T follicular helper cell (primary cell): ENCODE results near the gene ERGIC1.
"Not testable (repeated sequence)": the region's sequence is repeated elsewhere in the genome, so short reads cannot be mapped to it uniquely, and the experiment has no call there.

Experiments used
- DNase-seq: peaks from one replicate; pipeline ENCODE4 v3.0.0-alpha.2; 2020; ENCODE audit warnings: low read depth

The ERGIC1 gene

DNA sequence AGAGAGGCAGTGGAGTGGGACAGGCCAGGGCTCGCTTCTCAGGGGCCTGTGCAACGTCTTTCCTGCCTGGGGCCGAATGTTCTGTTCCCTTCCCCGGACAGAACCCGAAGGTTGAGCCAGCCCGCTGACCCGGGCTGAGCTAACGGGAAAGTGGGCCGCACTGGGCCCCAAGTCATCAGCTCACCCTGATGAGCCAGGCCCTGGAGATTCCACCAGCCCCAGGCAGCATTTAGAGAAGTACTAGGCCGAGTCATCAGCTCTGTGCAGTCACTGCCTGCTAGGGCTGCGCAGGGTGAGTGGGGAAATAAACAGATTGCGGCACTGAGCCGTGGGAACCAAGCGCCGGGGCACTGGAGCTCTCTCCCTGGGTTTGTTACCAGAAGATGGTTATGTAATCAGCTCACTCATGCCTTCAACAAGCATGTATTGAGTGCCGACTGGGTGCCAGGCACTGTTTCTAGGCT is 33.9 kb upstream of the ERGIC1 start:
- DNase-seq: no peak

- no peak for DNase-seq
Measured at GRCh38 chr5:172801179-172801671, 32.8 kb upstream of the ERGIC1 start.

DNA sequence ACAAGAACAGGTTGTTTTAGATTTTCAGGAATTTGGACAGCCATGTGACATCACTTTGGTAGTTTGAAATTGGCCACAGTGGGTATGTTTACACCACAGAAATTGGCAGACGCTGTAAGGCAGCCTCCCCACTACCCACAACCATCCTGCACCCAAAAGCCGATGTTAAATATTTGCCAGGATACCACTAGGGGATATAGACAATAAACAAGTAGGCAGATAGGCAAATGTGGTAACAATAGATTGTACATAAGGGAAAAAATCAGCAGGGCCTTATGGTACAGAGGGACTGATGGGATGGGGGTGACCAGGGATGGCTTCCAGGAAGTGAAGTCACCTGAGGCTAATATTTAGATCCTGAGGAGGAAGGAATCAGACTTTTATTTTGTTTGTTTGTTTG is 31.9 kb upstream of the ERGIC1 start:
- DNase-seq: no peak

- DNase-seq: no peak
Measured at GRCh38 chr5:172802567-172803176, 31.4 kb upstream of the ERGIC1 start.

DNA sequence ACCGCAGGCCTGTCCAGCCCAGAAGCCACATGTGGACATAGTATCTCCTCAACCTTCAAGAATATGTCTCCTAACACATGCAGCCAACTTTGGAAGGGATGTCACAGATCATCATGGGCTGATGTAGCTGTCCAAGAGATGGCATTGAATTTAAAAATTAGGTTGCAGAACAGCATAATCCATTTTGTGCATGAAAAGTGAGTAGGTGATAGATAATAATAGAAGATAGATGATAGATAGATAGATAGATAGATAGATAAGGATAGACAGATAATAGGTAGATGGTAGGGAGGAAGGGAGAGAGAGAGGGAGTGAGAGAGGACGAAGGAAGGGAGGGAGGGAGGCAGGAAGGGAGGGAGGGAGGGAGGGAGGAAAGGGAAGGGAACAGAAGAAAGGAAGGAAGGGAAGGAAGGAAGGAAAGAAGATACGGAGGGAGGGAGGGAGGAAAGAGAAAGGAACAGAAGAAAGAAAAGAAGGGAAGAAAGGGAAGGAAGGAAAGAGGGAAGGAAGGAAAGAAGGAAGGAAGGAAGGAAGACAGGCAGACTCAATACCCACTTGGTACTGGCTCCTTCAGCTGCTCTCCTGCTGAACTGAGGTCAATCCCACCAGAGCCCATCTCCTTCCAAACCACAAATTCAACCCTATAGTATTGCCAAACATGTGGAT is 28.9 kb upstream of the ERGIC1 start:
- DNase-seq: no peak

- no peak for DNase-seq
Measured at GRCh38 chr5:172805736-172806255, 28.3 kb upstream of the ERGIC1 start.

GRCh38 chr5:172806897-172807672 is 27.0 kb upstream of the ERGIC1 start:
- DNase-seq: peak; percentile 56

- no peak for DNase-seq
Measured at GRCh38 chr5:172807766-172808311, 26.2 kb upstream of the ERGIC1 start.

GRCh38 chr5:172809774-172810173 is 24.3 kb upstream of the ERGIC1 start:
- no peak for DNase-seq

DNA sequence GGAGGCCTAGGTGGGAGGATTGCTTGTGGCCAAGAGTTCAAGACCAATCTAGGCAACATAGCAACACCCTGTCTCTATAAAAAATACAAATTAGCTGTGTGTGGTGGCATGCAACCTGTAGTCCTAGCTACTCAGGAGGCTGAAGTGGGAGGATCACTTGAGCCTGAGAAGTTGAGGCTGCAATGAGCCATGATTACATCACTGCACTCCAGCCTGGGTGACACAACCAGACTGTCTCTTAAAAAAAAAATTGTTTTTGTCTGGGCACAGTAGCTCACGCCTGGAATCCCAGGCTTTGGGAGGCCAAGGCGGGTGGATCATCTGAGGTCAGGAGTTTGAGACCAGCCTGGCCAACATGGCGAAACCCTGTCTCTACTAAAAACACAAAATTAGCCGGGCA is 23.1 kb upstream of the ERGIC1 start:
- not testable (repeated sequence) for DNase-seq

- no peak for DNase-seq
Measured at GRCh38 chr5:172815631-172816030, 18.4 kb upstream of the ERGIC1 start.

DNA sequence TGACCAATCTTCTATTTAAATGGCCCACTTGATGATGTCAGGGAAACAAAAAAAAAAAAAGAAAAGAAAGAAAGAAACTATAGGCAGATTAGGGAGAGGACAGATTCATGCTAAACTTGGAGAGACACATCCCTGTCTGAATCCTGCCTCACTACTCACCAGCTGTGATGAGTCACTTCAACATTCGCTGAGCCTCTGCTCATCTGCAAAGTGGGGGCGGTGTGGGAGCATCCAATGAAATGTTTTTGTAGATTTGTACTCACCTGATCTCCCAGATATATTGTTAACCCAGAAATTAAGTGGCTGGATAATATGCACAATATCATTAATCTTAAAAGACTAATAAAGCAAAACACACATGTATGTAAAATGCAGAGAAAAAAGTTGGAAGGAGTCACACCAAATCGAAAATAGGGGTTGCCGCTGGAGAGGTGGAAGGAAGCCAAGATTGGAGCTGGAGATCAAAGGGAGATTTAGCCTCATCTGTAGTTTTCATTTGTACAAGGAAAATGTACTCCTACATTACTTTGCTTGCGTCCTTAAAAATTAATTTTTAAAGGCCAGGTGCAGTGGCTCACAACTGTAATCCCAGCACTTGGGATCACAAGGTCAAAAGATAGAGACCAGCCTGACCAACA is 17.0 kb upstream of the ERGIC1 start:
- no peak for DNase-seq

GRCh38 chr5:172817664-172818063 is 16.4 kb upstream of the ERGIC1 start:
- no peak for DNase-seq

DNA sequence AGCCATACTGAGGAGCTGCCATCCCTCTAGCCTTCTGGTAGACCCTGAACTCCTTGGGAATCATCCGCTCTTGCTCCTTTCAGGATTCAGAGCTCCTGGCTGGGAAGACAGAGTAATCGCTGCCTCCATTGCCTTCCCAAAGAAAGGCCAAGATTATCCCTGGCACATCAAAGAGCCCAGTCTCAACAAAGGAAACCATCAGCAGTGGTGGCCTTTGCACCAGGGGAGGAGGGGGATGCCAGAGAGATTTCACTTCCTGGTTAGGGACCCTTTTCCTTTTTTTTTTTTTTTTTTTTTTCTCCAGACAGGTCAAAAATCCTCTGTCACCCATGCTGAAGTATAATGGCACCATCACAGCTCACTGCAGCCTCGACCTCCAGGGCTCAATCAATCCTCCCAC is 16.0 kb upstream of the ERGIC1 start:
- no peak for DNase-seq

DNA sequence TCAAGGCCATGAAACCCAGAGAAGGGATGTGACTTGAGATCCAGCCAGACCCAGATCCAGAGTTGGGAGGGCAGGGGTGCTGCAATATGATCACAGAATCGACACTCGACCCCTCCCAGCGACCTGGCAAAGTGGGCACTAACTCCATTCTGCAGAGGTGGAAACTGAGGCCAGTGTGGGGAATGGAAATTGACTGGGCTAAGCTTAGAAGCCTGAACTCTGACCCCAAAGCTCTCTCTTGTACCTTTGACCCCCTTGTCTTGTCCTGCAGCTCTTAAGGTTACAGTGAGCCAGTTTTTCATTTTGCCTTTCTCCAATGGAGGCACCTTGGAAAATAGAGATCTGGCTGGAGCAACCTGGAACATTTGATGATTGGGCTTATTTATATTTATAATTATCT is 14.5 kb upstream of the ERGIC1 start:
- DNase-seq: no peak

GRCh38 chr5:172820046-172820767 is 13.8 kb upstream of the ERGIC1 start:
- DNase-seq: no peak

- DNase-seq: no peak
Measured at GRCh38 chr5:172821340-172821985, 12.6 kb upstream of the ERGIC1 start.

GRCh38 chr5:172823840-172824362 is 10.2 kb upstream of the ERGIC1 start:
- DNase-seq: no peak

- DNase-seq: no peak
Measured at GRCh38 chr5:172825610-172826204, 8.3 kb upstream of the ERGIC1 start.

- no peak for DNase-seq
Measured at GRCh38 chr5:172827841-172828240, 6.2 kb upstream of the ERGIC1 start.
